ENCODE measurements around the gene TMEM131.

GRCh38 chr2:97900806-97901205 lies 94.9 kb downstream of the TMEM131 start:
- TF ChIP-seq CTCF (IDR thresholded peaks at IDR 0.05): no peak
- TF ChIP-seq POLR2A (IDR thresholded peaks at IDR 0.05): no peak

Data from heart left ventricle (tissue), 13 donors.